GOT3 (cell line): ENCODE measurements around the gene OR2V2.

Experiments
- DNase-seq: peaks from one replicate; lab custom pipeline; 2025; ENCODE audit warnings: mixed read lengths; lab: John Stamatoyannopoulos, UW

The OR2V2 gene

GRCh38 chr5:181207214-181207959, 60.0 kb downstream of the OR2V2 start:
- no peak for DNase-seq

GRCh38 chr5:181207960-181208253, 60.5 kb downstream of the OR2V2 start:
- DNase-seq = no peak
